Measurements from ENCODE around the gene ZNF316. TPM values are rescaled to one million over a fixed set of nuclear protein-coding genes. Genes with fewer than 3 reads are reported as not detected.
"Not testable (repeated sequence)": the region's sequence is repeated elsewhere in the genome, so short reads cannot be mapped to it uniquely, and the experiment has no call there.

The ZNF316 gene
- total RNA-seq, 1 experiment from 2014 or later = 7.7 TPM

DNA sequence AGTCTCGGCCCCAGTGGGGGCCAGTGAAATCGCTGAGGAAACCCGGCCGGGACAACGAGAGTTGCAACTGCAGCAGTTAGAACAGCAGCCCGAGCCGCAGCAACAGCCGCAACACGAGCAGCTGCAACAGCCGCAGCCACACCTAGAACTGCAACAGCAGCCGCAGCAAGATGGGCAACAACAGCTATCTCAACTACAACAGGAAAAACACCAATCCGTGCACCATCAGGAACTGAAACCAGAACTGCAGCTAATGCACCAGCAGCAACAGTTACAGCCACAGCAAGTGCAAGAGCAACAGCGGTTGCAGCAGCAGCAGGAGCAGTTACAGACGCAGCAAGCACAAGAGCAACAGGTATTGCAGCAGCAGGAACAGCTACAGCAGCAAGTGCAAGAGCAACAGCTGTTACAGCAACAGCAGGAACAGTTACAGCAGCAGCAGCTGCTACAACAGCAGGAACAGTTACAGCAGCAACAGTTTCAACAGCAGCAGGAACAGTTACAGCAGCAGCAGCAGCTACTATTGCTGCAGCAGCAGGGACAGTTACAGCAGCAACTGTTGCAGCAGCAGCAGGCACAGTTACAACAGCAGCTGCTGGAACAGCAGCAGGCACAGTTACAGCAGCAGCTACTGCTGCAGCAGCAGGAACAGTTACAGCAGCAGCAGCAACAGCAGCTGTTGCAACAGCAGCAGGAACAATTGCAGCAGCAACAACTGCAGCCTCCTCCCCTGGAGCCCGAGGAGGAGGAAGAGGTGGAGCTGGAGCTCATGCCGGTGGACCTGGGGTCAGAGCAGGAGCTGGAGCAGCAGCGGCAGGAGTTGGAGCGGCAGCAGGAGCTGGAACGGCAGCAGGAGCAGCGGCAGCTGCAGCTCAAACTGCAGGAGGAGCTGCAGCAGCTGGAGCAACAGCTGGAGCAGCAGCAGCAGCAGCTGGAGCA lies 15.7 kb upstream of the ZNF316 start:
- no peak for DNase-seq (ENCODE audit: low spot score)

DNA sequence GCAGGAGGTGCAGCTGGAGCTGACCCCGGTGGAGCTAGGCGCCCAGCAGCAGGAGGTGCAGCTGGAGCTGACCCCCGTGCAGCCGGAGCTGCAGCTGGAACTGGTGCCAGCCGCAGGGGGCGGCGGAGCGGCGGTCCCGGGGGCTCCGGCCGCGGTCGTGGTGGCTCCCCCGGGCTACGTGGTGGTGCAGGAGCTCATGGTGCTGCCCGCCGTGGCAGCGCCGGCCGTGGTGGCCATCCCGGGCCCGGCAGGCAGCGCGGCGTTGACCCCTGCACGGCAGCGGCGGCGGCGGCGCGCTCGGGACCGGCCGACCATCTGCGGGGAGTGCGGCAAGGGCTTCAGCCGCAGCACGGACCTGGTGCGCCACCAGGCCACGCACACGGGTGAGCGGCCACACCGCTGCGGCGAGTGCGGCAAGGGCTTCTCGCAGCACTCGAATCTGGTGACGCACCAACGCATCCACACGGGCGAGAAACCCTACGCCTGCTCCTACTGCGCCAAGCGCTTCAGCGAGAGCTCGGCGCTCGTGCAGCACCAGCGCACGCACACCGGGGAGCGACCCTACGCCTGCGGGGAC lies 14.9 kb upstream of the ZNF316 start:
- no peak for DNase-seq (ENCODE audit: low spot score)

DNA sequence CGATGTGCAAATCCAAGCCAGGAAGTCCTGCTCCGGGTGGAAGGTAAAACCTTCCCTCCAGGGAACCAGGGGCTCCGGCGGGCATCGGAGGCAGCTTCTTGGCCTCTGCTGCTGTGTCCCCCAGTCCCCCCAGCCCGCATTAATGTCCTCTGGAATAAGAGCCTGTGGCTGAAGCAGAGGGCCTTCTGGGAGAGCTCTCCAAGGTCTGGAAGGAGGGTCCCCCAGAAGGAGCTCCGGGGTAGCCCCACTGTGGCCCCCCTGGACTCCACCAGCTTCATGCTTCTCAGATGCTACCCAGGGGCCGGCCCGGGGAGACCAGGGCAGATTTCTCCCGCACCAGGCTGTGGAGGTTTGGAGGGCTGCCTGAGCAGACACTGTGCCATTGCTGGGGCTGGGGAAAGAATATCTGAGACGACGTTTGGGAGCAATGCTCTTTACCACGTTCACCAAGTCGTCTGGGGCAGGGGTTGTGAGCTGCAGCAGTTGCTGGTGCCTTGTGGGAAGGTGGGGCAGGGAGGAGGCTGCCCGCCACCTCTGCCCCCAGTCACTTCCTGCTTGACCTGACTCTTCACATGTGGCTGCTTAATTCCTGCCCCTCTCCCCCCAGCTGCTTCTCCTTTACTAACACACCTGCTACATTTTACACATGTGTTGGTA lies 13.4 kb upstream of the ZNF316 start:
- DNase-seq (ENCODE audit: low spot score) = no peak

DNA sequence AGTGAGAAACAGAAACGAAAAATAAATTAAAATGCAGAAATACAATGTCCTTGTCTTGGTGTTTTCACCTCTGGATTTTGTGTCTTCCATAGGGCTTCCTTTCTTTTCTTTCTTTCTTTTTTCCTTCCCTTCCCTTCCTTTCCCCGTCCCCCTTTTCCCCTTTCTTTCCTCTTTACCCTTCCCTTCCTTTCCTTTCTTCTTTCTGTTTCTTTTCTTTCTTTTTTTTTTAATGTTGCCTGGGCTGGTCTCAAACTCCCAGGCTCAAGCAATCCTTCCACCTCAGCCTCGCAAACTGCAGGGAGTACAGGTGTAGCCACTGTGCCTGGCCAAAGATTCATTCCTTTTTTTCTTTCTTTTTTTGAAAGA lies 12.9 kb upstream of the ZNF316 start:
- DNase-seq (ENCODE audit: low spot score) = no peak

DNA sequence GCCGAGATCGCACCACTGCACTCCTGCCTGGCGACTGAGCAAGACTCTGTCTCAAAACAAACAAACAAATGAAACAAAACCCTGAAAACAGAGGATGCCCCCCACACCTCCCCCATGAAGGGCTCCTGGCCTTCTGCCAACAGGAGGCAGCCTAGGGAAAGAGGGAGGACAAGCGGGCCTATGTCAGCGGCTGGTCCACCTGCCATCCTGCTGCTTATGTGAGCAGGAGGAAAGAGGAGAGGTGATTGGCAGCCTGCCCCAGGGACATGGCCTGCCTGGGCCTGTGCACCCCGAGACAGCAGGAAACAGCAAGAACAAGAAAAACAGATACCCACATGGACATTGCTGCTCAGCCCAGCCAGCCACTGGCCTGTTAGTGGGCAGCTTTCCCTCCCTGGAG lies 9.1 kb upstream of the ZNF316 start:
- DNase-seq (ENCODE audit: low spot score) = no peak

DNA sequence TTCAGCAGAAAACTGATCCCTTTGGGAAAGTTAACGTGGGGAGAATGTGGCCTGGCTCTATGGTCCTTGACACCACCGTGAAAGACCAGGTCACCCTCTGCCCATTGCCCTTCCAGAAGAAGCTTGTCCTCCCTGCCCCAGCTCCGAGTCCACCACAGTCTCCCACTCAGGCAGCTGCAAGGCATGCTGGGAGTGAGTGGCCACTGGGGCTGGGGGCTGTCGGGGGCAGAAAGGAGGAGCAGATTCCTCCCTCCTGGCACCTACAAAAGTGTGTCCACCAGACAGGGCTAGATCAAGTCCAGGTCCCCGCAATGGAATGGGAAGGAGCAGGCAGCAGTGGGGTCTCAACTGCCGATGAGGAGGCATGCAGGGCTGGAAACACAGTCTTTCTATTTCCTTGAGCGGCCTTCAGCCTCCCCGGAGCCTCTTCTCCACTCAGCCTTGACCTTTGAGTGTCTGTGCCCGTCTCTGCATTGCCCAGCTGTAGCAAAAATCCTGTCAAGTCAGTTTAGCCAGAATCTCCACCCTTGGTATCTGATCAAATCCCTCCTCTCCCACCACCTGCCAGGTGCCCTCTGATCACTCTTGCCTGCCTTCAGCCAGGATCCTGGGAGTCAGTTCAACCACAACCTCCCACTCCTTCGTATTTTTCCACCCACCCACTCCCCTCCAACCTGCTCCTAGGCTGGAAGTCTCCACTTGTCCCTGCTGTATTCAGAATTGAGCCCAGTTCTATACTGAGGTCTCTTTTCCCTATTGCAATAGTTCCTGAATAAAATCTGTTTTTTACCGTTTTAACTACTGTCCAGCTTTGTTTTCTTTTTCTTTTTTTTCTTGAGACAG lies 6.9 kb upstream of the ZNF316 start:
- DNase-seq (ENCODE audit: low spot score) = no peak

DNA sequence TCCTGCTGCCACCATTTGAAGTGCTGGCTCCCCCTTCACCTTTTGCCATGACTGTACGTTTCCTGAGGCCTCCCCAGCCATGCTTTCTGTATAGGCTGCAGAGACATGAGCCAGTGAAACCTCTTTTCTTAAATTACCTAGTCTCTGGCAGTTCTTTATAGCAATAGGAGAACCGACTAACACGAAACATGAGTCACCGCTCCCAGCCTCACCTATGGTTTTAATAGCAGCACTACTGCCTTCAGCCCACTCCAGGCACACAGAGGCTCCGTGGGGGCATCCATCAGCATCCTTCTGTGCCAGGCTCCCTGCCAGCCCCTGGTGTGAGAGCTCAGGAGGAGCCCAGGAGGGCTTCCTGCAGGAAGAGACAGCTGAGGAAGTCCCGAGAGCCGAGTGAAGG lies 5.5 kb upstream of the ZNF316 start:
- no peak for DNase-seq (ENCODE audit: low spot score)

DNA sequence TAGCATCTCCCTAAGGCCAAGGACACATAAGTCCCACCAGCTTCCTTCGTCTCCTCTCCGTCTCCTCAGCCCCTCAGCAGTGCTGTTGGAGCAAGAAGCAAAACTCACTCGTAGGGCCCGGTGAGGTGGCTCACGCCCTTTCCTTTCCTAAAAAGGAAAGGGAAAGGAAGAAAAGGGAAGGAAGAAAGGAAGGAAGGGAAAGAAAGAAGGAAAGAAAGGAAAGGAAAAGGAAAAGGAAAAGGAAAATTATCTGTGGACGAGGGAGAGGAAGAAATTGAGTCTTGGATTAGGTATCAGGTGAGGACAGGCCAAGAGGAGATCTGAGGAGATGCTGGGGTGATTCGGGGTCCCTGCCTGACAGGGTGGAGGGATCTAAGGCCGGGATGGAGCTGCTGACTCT lies 3.1 kb upstream of the ZNF316 start:
- DNase-seq (ENCODE audit: low spot score) = no peak

DNA sequence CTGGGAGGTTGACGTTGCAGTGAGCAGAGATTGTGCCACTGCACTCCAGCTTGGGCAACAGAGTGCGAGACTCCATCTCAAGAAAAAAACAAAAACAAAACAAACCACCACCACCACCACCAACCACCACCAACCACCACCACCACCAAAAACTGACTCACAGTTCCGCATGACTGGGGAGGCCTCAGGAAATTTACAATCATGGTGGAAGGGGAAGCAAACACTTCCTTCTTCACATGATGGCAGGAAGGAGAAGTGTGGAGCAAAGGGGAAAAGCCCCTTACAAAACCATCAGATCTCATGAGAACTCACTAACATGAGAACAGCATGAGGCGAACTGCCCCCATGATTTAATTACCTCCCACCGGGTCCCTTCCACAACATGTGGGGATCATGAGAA lies 2.1 kb upstream of the ZNF316 start:
- DNase-seq (ENCODE audit: low spot score) = not testable (repeated sequence)

GRCh38 chr7:6637544-6638229 lies 569 bp downstream of the ZNF316 start:
- no peak for DNase-seq (ENCODE audit: low spot score)

DNA sequence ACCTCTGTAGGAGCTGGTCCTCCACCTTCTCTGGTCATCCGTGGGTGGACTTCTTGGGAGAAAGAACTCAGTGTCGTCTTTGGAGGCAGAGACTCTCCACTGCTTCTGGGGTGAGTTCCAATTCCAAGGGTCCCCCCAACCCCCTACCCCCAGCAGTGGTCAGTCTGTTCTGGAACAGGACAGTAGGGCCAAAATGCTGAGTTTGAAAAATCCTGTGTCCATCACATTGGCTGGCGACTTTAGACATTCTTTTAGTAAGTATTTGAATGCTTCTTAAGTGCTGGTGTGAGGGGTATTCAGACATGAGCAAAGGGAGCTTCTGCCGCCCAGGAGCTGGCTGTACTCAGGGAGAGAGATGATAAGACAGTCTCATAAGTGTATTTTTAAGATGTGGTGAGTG lies 1.9 kb downstream of the ZNF316 start:
- DNase-seq (ENCODE audit: low spot score) = no peak

GRCh38 chr7:6639627-6640026 lies 2.5 kb downstream of the ZNF316 start:
- no peak for DNase-seq (ENCODE audit: low spot score)

DNA sequence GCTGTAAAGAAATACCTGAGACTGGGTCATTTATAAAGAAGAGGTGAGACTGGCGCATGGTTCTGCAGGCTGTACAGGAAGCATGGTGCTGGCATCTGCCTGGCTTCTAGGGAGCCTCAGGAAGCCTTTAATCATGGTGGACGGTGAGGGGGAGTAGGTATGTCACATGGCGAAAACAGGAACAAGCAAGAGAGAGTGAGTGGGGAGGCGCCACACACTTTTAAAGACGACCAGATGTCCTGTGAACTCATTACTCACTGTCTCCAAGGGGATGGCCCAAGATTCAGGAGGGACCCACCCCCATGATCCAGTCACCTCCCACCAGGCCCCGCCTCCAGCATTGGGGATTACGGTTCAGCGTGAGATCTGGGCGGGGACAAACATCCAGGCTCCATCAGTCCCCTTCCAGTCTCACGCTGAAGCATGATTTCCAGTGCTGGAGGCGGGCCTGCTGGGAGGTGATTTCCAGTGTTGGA lies 3.2 kb downstream of the ZNF316 start:
- DNase-seq (ENCODE audit: low spot score) = peak; percentile 35

- DNase-seq (ENCODE audit: low spot score) = no peak
Observed at GRCh38 chr7:6641305-6642035, 4.4 kb downstream of the ZNF316 start.

DNA sequence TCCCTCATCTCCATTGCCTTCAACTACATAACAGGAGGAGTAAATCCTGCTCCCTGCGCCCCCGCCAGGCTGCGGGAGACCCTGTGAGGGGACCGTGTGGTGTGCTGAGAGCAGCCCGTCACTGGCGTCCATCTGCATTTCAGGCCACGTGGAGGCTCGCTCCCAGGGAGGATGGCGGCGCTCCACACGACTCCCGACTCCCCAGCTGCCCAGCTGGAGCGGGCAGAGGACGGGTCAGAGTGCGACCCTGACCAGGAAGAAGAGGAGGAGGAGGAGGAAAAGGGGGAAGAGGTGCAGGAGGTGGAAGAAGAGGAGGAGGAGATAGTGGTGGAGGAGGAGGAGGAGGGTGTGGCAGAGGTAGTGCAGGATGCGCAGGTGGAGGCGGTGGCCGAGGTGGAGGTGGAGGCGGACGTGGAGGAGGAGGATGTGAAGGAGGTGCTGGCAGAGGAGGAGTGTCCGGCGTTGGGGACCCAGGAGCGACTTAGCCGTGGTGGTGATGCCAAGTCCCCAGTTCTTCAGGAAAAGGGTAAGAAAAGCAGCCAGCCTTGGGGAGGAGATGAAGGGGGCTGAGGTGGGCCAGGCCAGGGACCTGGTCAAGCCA lies 5.2 kb downstream of the ZNF316 start:
- DNase-seq (ENCODE audit: low spot score) = no peak

- DNase-seq (ENCODE audit: low spot score) = no peak
Observed at GRCh38 chr7:6642861-6643640, 5.9 kb downstream of the ZNF316 start.

DNA sequence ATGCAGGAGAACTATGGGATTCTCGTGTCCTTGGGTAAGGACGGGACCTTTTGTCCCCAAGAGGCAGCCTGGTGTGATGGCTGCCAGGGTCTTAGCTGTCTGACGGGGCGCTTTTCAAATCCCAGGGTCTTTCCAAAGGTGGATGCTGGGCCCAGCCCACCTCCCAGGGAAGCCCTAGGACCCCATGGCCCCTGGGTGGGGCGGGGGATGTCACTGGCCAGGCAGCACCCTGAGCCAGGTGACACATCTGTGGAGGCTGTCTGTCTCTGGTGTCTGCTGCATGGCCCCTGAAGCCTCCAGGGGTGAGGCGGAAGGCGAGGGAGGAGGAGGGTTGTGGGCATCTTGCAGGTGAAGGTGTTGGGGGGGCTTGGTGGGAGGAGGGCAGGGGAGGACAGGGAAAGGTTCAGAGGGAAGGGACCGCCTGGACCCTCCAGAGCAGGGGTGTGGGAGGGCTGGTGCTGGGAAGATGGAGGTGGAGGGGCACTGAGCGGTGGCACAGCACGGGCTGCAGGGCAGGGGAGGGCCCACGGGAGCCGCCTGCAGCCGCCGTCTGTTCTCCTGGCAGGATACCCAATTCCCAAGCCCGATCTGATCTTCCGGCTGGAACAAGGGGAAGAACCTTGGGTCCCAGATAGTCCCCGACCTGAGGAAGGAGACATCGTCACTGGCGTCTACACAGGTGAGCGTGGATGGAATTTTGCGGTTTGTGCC lies 7.0 kb downstream of the ZNF316 start:
- no peak for DNase-seq (ENCODE audit: low spot score)

DNA sequence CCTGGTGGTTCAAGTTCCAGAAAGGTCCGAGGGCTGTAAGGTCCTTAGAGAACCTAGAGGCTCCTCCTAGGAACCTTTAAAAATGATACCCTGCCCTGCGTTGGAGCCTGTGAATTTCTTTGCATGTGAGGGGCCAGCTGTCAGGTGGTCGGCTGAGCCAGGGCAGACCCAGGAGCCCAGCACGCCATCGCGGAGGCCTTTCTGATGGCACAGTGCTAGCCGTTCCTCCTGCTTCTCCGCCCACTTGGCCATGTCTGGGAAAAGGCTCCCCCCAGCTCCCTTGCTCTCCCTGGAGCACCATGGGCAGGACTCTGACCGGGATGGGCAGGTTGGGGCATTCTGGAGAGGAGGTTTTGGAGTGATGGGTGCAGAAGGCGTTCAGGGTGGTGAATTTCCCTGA lies 7.6 kb downstream of the ZNF316 start:
- DNase-seq (ENCODE audit: low spot score) = no peak

DNA sequence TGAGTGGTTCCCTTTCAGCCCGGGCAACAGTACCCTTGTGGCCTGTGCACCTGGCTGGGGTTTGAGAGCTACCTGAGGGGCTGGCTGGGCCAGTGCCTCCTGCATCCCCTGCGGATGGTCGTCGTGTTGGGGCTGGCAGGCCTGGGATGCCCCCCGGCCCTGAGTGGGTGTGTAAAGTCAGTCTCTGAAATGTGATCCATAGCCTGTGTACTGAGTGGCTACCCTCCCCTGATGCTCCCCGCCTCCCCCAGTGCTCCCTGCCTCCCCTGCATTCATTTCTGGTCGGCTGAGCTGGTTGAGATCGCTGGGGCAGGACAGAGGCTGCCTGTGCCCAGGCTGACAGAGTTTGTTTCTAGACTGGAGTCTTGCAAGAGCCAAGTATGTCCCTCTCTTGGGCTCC lies 9.3 kb downstream of the ZNF316 start:
- no peak for DNase-seq (ENCODE audit: low spot score)

All from A172 (cell line).